HG02938 (cell line): ENCODE measurements around the gene ARMH4.

Source experiments
- ATAC-seq: cut with Tn5 transposase; IDR thresholded peaks from one replicate; pipeline ENCODE4 v1.9.1; 2021; ENCODE audit warnings: mild to moderate bottlenecking, moderate library complexity; ENCODE audit not compliant: unreplicated experiment

Gene ARMH4

GRCh38 chr14:57970175-57970574 is 181.8 kb downstream of the ARMH4 start:
- no peak for ATAC-seq

- ATAC-seq = no peak
These were observed 188.9 kb downstream of the ARMH4 start for GRCh38 chr14:57963071-57963470.

DNA sequence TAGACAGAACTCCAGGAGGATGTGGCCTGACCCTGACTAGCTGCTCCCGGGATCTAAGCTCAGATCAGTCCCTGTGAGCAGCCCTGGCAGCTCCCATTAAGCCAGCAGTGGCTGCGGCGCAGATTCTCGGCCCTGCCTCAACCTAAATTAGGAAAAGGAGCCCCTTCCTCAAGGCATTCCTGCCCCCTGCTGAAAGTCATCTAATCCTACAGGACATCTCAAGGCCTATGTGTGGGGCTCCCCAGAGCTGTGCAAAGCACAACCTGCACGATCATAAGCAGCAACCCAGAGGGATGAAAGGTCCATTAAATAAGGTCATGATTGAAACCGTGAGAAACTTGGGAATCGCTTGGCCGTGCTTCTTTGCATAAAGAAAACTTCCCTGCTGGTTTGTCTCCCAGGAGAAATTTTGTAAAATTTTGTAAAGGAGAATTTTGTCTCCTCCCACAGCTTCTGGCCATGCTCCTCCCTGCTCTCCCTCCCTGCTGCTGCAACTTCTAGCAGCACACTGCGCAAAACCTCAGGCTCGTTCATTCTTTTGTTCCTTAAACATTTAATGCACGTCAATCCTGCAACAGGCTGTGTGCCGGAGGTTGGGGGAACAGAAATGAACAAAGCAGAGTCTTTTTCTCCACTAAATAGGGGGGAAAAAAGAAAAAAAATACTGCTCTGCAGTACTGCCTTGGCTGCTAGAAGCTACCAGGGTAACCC is 189.5 kb downstream of the ARMH4 start:
- ATAC-seq = no peak

DNA sequence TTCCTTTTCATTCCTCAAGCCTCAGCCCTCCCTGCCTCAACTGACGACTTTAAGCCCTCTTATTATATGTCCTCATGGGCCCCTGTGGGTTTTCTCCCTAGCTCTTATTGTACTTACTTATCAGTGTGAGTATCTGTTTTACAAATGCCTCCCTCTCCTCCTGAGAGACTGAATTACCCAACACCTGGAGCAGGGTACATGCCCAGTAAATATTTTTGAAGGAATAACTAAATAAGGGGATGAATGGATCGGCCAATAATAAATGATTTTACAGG is 190.3 kb downstream of the ARMH4 start:
- ATAC-seq = no peak

- ATAC-seq = no peak
These were observed 190.8 kb downstream of the ARMH4 start for GRCh38 chr14:57960946-57961785.

- no peak for ATAC-seq
These were observed 194.6 kb downstream of the ARMH4 start for GRCh38 chr14:57957441-57957840.
